ENCODE measurements around the gene EMILIN1.

The EMILIN1 gene

DNA sequence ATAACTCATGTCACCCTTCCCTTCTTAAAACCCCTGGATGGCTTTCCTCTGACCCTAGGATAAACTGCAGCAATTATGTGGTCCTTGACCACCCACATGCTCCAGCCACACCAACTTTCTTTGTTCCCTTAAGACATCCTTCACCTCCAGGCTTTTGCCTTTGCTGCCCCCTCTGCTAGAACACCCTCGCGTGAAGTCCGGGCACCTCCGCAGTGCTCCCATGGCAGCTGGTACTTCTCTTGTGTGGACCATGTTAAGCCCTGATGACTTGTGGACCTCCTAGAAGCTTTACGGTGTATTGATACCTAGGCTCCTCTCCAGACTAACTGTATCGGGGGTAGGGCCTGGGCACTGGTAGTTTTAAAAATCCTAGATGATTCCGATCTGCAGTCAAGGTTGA lies 44.4 kb downstream of the EMILIN1 start:
- DNase-seq (ENCODE audit: low read depth in 2 of 2), result no peak

DNA sequence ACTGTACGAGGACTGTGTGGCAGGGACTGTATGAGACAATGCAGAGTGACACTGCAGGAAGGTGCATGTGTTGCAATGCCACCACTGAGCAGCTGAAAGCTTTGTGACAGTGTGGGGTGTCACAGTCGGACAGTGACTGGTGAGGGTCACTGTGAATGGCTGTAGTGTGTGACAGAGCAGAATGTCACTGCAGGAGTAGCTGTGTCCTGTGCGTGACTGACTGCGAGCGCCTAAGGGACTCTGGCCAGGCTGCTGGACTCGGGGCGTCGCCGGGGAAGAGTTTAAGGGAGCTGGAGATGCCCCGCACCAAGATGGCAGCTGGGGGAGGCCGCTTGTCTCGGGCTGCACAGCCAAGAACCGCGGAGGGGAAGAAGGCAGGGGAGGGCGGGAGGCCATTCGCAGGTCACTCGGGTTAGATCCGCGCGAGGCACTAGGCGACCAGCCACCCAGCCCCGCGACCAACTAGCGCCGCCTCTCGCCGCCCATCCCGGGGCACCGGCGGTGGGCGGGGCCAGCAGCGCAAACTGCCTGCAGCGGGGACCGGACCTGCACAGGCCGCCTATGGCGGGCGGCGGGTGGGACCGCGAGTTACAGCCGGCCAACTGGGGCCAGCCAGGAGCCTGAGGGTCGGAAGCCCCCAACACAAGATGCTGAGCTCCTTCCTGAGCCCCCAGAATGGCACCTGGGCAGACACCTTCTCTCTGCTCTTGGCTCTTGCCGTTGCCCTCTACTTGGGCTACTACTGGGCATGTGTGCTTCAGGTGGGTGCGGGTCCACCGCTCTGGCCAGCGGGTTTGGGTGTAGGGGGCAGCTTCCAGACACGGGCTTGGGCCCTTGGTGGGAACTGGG lies 45.1 kb downstream of the EMILIN1 start, which contains the start of gene ABHD1:
Gene ABHD1, plus strand, starts transcription at position 514 of the 849 bp plus-strand sequence. Its CDS starts 134 bp downstream, at position 648.
- peak; percentile 35 to 38 for DNase-seq (ENCODE audit: low read depth in 2 of 2)

- DNase-seq (ENCODE audit: low read depth in 2 of 2), result no peak
Observed at GRCh38 chr2:27125104-27125503, 46.7 kb downstream of the EMILIN1 start.

DNA sequence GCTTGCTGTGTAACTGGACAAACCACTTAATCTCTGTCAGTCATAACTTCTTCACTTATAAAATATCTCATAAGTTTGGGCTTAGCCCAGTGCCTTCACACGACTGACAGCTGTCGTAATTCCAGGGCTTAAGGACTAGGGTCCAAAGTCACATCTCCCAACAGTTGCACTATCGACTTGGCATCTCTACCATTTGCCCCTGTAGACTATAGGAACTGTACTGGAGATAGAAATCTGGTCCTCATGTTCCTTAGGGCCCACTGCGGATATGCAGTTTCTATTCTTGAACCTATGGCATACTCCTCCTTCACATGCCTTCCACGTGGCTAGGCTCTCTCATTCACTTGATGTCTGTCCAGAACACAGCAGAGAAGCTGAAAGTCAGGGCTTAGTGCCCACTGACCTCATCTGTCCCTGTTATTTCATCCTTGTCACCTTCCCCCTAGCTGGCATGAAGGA lies 47.9 kb downstream of the EMILIN1 start:
- no peak for DNase-seq (ENCODE audit: low read depth in 2 of 2)

DNA sequence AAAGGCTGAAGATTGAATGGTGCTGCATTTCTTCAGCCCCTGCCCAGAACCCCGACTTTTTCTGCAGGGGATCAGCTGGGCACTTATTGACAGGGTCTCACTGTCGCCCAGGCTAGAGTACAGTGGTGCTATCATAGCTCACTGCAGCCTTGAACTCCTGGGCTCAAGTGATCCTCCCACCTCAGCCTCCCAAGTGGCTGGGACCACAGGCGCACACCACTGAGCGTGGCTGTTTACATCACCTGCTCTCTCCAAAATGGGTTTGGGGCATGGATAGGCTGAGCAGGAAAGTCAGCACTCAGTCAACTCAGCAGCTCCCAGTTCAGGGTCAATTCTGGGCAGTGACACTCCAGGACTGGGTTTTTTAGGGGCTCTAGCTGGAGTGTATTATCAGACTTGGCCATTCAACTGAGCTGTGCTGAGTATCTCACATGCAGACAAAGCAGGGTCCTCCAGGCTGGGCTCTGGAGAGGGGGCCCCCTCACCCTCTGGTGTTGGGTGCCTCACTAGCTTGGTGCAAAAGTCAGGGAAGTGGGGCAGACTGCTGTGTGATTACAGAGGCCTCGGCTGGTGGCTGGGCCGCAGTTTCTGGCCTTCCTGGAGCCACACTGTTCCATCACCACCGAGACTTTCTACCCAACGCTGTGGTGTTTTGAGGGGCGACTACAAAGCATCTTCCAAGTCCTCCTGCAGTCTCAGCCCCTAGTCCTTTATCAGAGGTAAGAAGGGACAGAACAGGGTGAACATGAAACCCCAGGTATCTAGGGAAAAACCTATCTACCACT lies 49.7 kb downstream of the EMILIN1 start:
- DNase-seq (ENCODE audit: low read depth in 2 of 2), result no peak

DNA sequence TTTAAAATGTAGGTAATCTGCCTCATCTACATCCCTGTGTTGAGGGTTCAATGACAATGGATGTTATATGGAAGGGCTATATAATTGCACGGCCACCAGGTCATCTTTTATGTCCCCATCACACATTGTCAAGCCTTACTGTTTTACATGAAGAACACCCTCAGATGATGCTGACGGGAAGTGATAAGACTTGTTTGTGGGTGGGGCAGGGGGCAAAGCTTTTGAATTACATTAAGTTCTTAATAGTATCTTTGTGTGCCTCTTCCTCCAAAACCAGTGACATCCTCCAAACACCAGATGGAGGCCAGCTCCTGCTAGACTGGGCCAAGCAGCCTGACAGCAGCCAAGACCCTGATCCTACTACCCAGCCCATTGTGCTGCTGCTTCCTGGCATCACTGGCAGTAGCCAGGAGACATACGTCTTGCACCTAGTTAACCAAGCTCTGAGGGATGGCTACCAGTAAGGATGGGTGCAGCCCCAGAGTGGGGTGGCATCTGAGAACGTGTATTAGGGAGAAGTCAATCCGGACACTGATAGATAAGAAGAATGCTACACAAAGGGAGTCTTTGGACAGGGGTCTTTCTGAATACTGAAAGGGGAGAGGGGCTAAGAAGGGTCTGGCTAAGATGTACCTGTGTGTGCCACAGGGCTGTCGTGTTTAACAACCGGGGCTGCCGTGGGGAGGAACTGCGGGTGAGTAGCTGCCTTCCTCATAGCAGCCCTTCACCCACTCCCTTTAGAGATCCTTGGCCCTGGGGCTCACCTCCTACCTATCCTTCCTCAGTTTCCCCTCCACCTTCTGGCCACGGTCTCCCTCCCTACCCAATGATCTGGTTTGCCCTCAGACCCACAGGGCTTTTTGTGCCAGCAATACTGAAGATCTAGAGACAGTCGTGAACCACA lies 50.5 kb downstream of the EMILIN1 start:
- no peak for DNase-seq (ENCODE audit: low read depth in 2 of 2)

DNA sequence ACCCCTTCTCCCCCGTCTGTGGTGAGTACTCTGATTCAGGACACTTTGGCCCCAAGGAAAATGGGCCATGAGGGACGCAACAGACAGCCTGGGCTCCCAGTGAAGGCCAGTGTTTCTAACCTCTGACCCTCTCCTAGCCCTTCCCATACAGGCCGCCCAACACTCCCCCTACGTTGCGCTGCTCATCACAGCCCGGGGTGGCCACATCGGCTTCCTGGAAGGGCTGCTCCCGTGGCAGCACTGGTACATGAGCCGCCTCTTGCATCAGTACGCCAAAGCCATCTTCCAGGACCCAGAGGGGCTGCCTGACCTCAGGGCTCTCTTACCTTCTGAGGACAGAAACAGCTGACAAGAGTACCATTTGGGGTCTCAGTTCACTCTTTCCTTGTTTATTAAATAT lies 52.0 kb downstream of the EMILIN1 start:
- no peak for DNase-seq (ENCODE audit: low read depth in 2 of 2)

DNA sequence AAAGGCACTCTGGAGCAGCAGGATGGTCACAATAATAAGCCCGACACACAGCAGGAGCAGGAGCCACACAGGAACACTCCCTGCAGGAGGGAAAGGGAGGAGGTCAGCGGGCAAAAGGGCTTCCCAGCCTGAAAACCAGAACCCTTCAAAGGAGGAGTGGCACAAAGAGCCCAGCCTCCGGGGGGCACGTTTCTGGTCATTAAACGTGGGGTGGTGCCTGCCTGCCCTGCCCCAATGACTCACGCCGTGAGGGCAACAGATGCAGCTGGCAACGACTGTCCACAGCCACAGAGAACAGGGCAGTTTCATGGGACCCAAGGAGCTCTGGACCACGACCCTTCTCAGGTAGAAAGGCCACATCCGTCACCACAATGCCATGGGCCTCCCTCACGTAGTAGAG lies 53.0 kb downstream of the EMILIN1 start:
- DNase-seq (ENCODE audit: low read depth in 2 of 2), result no peak

- peak in 1 of 2 donors; percentile 15 for DNase-seq (ENCODE audit: low read depth in 2 of 2)
Observed at GRCh38 chr2:27133195-27133875, 54.9 kb downstream of the EMILIN1 start.

GRCh38 chr2:27133905-27134780 lies 55.7 kb downstream of the EMILIN1 start, which contains the start of gene PREB:
Gene PREB, minus strand, starts transcription at chr2:27134636. Its CDS starts 215 bp downstream, at chr2:27134421.
- DNase-seq (ENCODE audit: low read depth in 2 of 2), result peak; percentile 99

- DNase-seq (ENCODE audit: low read depth in 2 of 2), result no peak
Observed at GRCh38 chr2:27134781-27135477, 56.5 kb downstream of the EMILIN1 start.

GRCh38 chr2:27135478-27135955 lies 57.1 kb downstream of the EMILIN1 start:
- no peak for DNase-seq (ENCODE audit: low read depth in 2 of 2)

All from stimulated activated CD8-positive, alpha-beta memory T cell treated with anti-CD3 and anti-CD28 coated beads, Interleukin-2, amount 100 ng/mL, for 48 hours (primary cell).